ENCODE measurements around the gene SLC12A2. TPM values are rescaled to one million over a fixed set of nuclear protein-coding genes. Genes with fewer than 3 reads are reported as not detected.

The SLC12A2 gene
- total RNA-seq, 1 donor from 2014 or later, result 42.8 TPM

- DNase-seq (ENCODE audit: low spot score), result no peak
These were observed 85.9 kb downstream of the SLC12A2 start for GRCh38 chr5:128169401-128170017.

GRCh38 chr5:128172102-128172501 lies 88.5 kb downstream of the SLC12A2 start:
- no peak for DNase-seq (ENCODE audit: low spot score)

GRCh38 chr5:128174951-128175350 lies 91.4 kb downstream of the SLC12A2 start:
- no peak for DNase-seq (ENCODE audit: low spot score)

GRCh38 chr5:128192368-128192767 lies 108.8 kb downstream of the SLC12A2 start:
- DNase-seq (ENCODE audit: low spot score), result no peak

GRCh38 chr5:128193665-128194390 lies 110.3 kb downstream of the SLC12A2 start:
- no peak for DNase-seq (ENCODE audit: low spot score)

- no peak for DNase-seq (ENCODE audit: low spot score)
These were observed 111.8 kb downstream of the SLC12A2 start for GRCh38 chr5:128195316-128195715.

- DNase-seq (ENCODE audit: low spot score), result no peak
These were observed 112.5 kb downstream of the SLC12A2 start for GRCh38 chr5:128196080-128196479.

GRCh38 chr5:128196791-128197190 lies 113.2 kb downstream of the SLC12A2 start:
- no peak for DNase-seq (ENCODE audit: low spot score)

- DNase-seq (ENCODE audit: low spot score), result no peak
These were observed 114.4 kb downstream of the SLC12A2 start for GRCh38 chr5:128197896-128198522.

GRCh38 chr5:128199104-128199503 lies 115.5 kb downstream of the SLC12A2 start:
- no peak for DNase-seq (ENCODE audit: low spot score)

GRCh38 chr5:128199611-128200010 lies 116.0 kb downstream of the SLC12A2 start:
- DNase-seq (ENCODE audit: low spot score), result no peak

GRCh38 chr5:128201065-128201926 lies 117.7 kb downstream of the SLC12A2 start:
- DNase-seq (ENCODE audit: low spot score), result peak; percentile 91

GRCh38 chr5:128202320-128202719 lies 118.8 kb downstream of the SLC12A2 start:
- DNase-seq (ENCODE audit: low spot score), result no peak

GRCh38 chr5:128208436-128208835 lies 124.9 kb downstream of the SLC12A2 start:
- DNase-seq (ENCODE audit: low spot score), result no peak

GRCh38 chr5:128212191-128212806 lies 128.7 kb downstream of the SLC12A2 start:
- DNase-seq (ENCODE audit: low spot score), result no peak

- peak; percentile 62 for DNase-seq (ENCODE audit: low spot score)
These were observed 129.8 kb downstream of the SLC12A2 start for GRCh38 chr5:128213340-128213739.

- no peak for DNase-seq (ENCODE audit: low spot score)
These were observed 130.3 kb downstream of the SLC12A2 start for GRCh38 chr5:128213833-128214232.

GRCh38 chr5:128216285-128216684 lies 132.7 kb downstream of the SLC12A2 start:
- DNase-seq (ENCODE audit: low spot score), result no peak

- no peak for DNase-seq (ENCODE audit: low spot score)
These were observed 133.4 kb downstream of the SLC12A2 start for GRCh38 chr5:128216860-128217531.

- no peak for DNase-seq (ENCODE audit: low spot score)
These were observed 137.3 kb downstream of the SLC12A2 start for GRCh38 chr5:128220841-128221240.

GRCh38 chr5:128224336-128224735 lies 140.8 kb downstream of the SLC12A2 start:
- no peak for DNase-seq (ENCODE audit: low spot score)
